WTC11 (cell line): ENCODE measurements around the gene GSS. TPM values are rescaled to one million over a fixed set of nuclear protein-coding genes. Genes with fewer than 3 reads are reported as not detected.

Experiments
- ATAC-seq: fragments of 200-7000 bp; cut with Tn5 transposase; 2 replicates; pipeline ENCODE4 v1.10.0; 2021; ENCODE audit warnings: mild to moderate bottlenecking, moderate library complexity
- CTCF ChIA-PET: fragments of 300-600 bp; sonication (Branson Sonifier 250); formaldehyde crosslinking; loops from one replicate; lab custom pipeline; 2021; ENCODE audit warnings: antibody characterized with exemption; lab: Charles Lee
- POLR2A ChIA-PET: fragments of 350-600 bp; sonication (Branson Sonifier 250); formaldehyde crosslinking; loops from one replicate; lab custom pipeline; 2021; ENCODE audit warnings: antibody characterized with exemption; lab: Charles Lee
- DNase-seq: peaks from one replicate; pipeline ENCODE4 v3.0.0; 2021; ENCODE audit warnings: low spot score
- H3K27ac Mint-ChIP-seq: 2 replicates; pipeline ENCODE4 v1.8.0; 2021; ENCODE audit warnings: mixed read lengths
- H3K27me3 Mint-ChIP-seq: 2 replicates; pipeline ENCODE4 v1.8.0; 2021; ENCODE audit warnings: low read depth, mild to moderate bottlenecking, moderate library complexity, mixed read lengths
- H3K36me3 Mint-ChIP-seq: 2 replicates; pipeline ENCODE4 v1.8.0; 2021; ENCODE audit warnings: mixed read lengths
- H3K4me1 Mint-ChIP-seq: 2 replicates; pipeline ENCODE4 v1.8.0; 2022; ENCODE audit warnings: mixed read lengths
- H3K4me3 Mint-ChIP-seq: 2 replicates; pipeline ENCODE4 v1.8.0; 2021; ENCODE audit warnings: mild to moderate bottlenecking, moderate library complexity, mixed read lengths
- H3K9me3 Mint-ChIP-seq: 2 replicates; pipeline ENCODE4 v1.8.0; 2021; ENCODE audit warnings: mixed read lengths
- JAZF1 ChIP-seq: fragments of 250-450 bp; sonication (Bioruptor Pico); IDR thresholded peaks from 2 replicates; pipeline ENCODE4 v1.9.0; 2021; ENCODE audit warnings: moderate library complexity, mild to moderate bottlenecking, inconsistent platforms
- JUN ChIP-seq: sonication (generic); formaldehyde crosslinking; IDR thresholded peaks from 2 replicates; pipeline ENCODE4 v1.8.0; 2023; ENCODE audit warnings: mild to moderate bottlenecking, missing genetic modification reagents
- KAT7 ChIP-seq: sonication (generic); formaldehyde crosslinking; IDR thresholded peaks from 2 replicates; pipeline ENCODE4 v1.8.1; 2023; ENCODE audit warnings: missing genetic modification reagents, mild to moderate bottlenecking, borderline replicate concordance
- NFATC4 ChIP-seq: fragments of 250-450 bp; sonication (Bioruptor Pico); IDR thresholded peaks from 2 replicates; pipeline ENCODE4 v1.9.0; 2021; ENCODE audit warnings: mild to moderate bottlenecking
- NFYB ChIP-seq: sonication (generic); formaldehyde crosslinking; conservative IDR thresholded peaks from 2 replicates; pipeline ENCODE4 v1.8.0; 2022; ENCODE audit warnings: low read depth, missing genetic modification reagents
- PRDM15 ChIP-seq: sonication (generic); formaldehyde crosslinking; IDR thresholded peaks from 2 replicates; pipeline ENCODE4 v1.8.0; 2022; ENCODE audit warnings: missing genetic modification reagents
- PREB ChIP-seq: sonication (generic); formaldehyde crosslinking; IDR thresholded peaks from 2 replicates; pipeline ENCODE4 v1.8.1; 2022; ENCODE audit warnings: mild to moderate bottlenecking, missing genetic modification reagents, moderate library complexity, borderline replicate concordance
- RORB ChIP-seq: fragments of 250-450 bp; sonication (Bioruptor Pico); IDR thresholded peaks from 2 replicates; pipeline ENCODE4 v1.9.0; 2021; ENCODE audit warnings: mild to moderate bottlenecking
- TEAD4 ChIP-seq: sonication (generic); formaldehyde crosslinking; IDR thresholded peaks from 2 replicates; pipeline ENCODE4 v1.8.0; 2022; ENCODE audit warnings: mild to moderate bottlenecking, missing genetic modification reagents
- ZNF416 ChIP-seq: fragments of 250-450 bp; sonication (Bioruptor Pico); IDR thresholded peaks from 2 replicates; pipeline ENCODE4 v1.9.0; 2021; ENCODE audit warnings: mild to moderate bottlenecking, inconsistent platforms
- ZSCAN18 ChIP-seq: fragments of 250-450 bp; sonication (Bioruptor Pico); IDR thresholded peaks from 2 replicates; pipeline ENCODE4 v2.1.2; 2022; ENCODE audit warnings: mild to moderate bottlenecking, moderate library complexity
- total RNA-seq: library from RNA; stranded (reverse); gene quantifications from 3 replicates; pipeline ENCODE4 v1.2.3, GENCODE V29; 2021
- TF ChIP-seq, protein P1 (sequence below): fragments of 200-600 bp; IDR thresholded peaks from 2 replicates; pipeline ENCODE4 v1.8.0; 2022; ENCODE audit warnings: antibody characterized with exemption
- TF ChIP-seq, protein P2 (sequence below): sonication (generic); formaldehyde crosslinking; IDR thresholded peaks from 2 replicates; pipeline ENCODE4 v1.8.1; 2023; ENCODE audit warnings: mild to moderate bottlenecking, missing genetic modification reagents
- TF ChIP-seq, protein P3 (sequence below): fragments of 250-450 bp; sonication (Bioruptor Pico); IDR thresholded peaks from 2 replicates; pipeline ENCODE4 v1.8.0; 2021; ENCODE audit warnings: mild to moderate bottlenecking
- TF ChIP-seq, protein P4 (sequence below): sonication (generic); formaldehyde crosslinking; IDR thresholded peaks from 2 replicates; pipeline ENCODE4 v1.8.1; 2023; ENCODE audit warnings: mild to moderate bottlenecking, missing genetic modification reagents, moderate library complexity

The GSS gene
- total RNA-seq, 1 experiment from 2014 or later = 47.3 TPM

GRCh38 chr20:34895465-34895864 is 60.1 kb downstream of the GSS start (continued):
- TF ChIP-seq, protein P1, sequence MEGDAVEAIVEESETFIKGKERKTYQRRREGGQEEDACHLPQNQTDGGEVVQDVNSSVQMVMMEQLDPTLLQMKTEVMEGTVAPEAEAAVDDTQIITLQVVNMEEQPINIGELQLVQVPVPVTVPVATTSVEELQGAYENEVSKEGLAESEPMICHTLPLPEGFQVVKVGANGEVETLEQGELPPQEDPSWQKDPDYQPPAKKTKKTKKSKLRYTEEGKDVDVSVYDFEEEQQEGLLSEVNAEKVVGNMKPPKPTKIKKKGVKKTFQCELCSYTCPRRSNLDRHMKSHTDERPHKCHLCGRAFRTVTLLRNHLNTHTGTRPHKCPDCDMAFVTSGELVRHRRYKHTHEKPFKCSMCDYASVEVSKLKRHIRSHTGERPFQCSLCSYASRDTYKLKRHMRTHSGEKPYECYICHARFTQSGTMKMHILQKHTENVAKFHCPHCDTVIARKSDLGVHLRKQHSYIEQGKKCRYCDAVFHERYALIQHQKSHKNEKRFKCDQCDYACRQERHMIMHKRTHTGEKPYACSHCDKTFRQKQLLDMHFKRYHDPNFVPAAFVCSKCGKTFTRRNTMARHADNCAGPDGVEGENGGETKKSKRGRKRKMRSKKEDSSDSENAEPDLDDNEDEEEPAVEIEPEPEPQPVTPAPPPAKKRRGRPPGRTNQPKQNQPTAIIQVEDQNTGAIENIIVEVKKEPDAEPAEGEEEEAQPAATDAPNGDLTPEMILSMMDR = no peak

DNA sequence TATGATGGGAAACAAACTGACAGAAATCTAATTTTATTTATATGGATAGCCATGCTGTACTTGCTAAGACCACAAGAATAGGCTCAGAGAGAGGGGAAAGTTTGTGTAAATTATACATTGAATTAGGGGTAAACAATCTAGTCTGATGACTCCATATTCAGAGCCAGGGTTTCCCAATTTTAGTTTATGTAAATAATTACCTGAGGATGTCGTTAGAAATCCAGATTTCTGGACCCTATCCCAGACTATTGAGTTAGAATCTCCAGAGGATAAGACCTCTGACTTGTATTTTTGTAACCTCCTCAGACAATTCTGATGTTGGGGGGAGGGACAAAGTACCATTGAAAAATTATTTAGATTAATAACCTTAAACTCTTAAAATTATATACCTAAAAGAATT is 60.9 kb downstream of the GSS start:
- peaks cover 17% of the 10 kb centered on the region for H3K36me3 Mint-ChIP-seq
- no peak for TF ChIP-seq JUN (CRISPR knock-in tag)
- TF ChIP-seq NFATC4 (CRISPR knock-in tag) = no peak
- no peak for TF ChIP-seq JAZF1 (CRISPR knock-in tag)
- no peak for TF ChIP-seq ZSCAN18 (CRISPR knock-in tag)
- TF ChIP-seq, protein P2, sequence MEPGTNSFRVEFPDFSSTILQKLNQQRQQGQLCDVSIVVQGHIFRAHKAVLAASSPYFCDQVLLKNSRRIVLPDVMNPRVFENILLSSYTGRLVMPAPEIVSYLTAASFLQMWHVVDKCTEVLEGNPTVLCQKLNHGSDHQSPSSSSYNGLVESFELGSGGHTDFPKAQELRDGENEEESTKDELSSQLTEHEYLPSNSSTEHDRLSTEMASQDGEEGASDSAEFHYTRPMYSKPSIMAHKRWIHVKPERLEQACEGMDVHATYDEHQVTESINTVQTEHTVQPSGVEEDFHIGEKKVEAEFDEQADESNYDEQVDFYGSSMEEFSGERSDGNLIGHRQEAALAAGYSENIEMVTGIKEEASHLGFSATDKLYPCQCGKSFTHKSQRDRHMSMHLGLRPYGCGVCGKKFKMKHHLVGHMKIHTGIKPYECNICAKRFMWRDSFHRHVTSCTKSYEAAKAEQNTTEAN = no peak
- TF ChIP-seq NFYB (CRISPR knock-in tag) = no peak
- no peak for TF ChIP-seq PRDM15
- no peak for TF ChIP-seq TEAD4 (CRISPR knock-in tag)
- TF ChIP-seq, protein P3, sequence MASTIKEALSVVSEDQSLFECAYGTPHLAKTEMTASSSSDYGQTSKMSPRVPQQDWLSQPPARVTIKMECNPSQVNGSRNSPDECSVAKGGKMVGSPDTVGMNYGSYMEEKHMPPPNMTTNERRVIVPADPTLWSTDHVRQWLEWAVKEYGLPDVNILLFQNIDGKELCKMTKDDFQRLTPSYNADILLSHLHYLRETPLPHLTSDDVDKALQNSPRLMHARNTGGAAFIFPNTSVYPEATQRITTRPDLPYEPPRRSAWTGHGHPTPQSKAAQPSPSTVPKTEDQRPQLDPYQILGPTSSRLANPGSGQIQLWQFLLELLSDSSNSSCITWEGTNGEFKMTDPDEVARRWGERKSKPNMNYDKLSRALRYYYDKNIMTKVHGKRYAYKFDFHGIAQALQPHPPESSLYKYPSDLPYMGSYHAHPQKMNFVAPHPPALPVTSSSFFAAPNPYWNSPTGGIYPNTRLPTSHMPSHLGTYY (CRISPR knock-in tag) = no peak
- no peak for TF ChIP-seq ZNF416 (CRISPR knock-in tag)
- no peak for TF ChIP-seq KAT7
- no peak for TF ChIP-seq RORB (CRISPR knock-in tag)
- TF ChIP-seq PREB (CRISPR knock-in tag) = no peak
- TF ChIP-seq, protein P4, sequence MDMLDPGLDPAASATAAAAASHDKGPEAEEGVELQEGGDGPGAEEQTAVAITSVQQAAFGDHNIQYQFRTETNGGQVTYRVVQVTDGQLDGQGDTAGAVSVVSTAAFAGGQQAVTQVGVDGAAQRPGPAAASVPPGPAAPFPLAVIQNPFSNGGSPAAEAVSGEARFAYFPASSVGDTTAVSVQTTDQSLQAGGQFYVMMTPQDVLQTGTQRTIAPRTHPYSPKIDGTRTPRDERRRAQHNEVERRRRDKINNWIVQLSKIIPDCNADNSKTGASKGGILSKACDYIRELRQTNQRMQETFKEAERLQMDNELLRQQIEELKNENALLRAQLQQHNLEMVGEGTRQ (CRISPR knock-in tag) = no peak
- peaks cover 12% of the 10 kb centered on the region for H3K9me3 Mint-ChIP-seq
- no peaks in the 10 kb centered on the region for H3K4me1 Mint-ChIP-seq
- H3K27me3 Mint-ChIP-seq = no peaks in the 10 kb centered on the region
- H3K4me3 Mint-ChIP-seq = no peak overlapping the region
- H3K27ac Mint-ChIP-seq = no peak overlapping the region
- ChIA-PET CTCF (no interaction called here), POLR2A (no interaction called here)
- ATAC-seq (no peak), DNase-seq (no peak)
